ENCODE measurements around the gene CASS4.

CASS4 gene

GRCh38 chr20:56430461-56430860 is 18.4 kb downstream of the CASS4 start:
- Mint-ChIP-seq H3K27me3 (no peaks in the 10 kb centered on the region), H3K4me3 (peak overlapping the region; percentile 51 to 85), H3K9me3 (peaks cover 0 to 1% of the 10 kb centered on the region in 2 donors), H3K4me1 (ENCODE audit: low read depth in 2 of 2) (peaks cover 36% of the 10 kb centered on the region in 2 donors), H3K36me3 (ENCODE audit: insufficient read depth) (peaks cover 2% of the 10 kb centered on the region), H3K27ac (peak overlapping the region in 1 of 2 donors; percentile 86)
- ATAC-seq (replicated peaks), result no peak
- DNase-seq, result no peak

GRCh38 chr20:56430957-56431356 is 18.9 kb downstream of the CASS4 start:
- ATAC-seq (replicated peaks), result no peak
- H3K4me1 Mint-ChIP-seq (ENCODE audit: low read depth in 2 of 2), result peaks cover 36% of the 10 kb centered on the region in 2 donors
- no peak overlapping the region for H3K4me3 Mint-ChIP-seq
- H3K27ac Mint-ChIP-seq, result no peak overlapping the region
- no peaks in the 10 kb centered on the region for H3K27me3 Mint-ChIP-seq
- no peak for DNase-seq
- H3K9me3 Mint-ChIP-seq, result peaks cover 0 to 1% of the 10 kb centered on the region in 2 donors
- H3K36me3 Mint-ChIP-seq (ENCODE audit: insufficient read depth), result peaks cover 2% of the 10 kb centered on the region

- H3K4me3 Mint-ChIP-seq, result no peak overlapping the region
- peaks cover 2% of the 10 kb centered on the region for H3K36me3 Mint-ChIP-seq (ENCODE audit: insufficient read depth)
- DNase-seq (no peak), ATAC-seq (replicated peaks) (no peak)
- no peak overlapping the region for H3K27ac Mint-ChIP-seq
- H3K9me3 Mint-ChIP-seq, result peaks cover 0 to 1% of the 10 kb centered on the region in 2 donors
- peaks cover 36% of the 10 kb centered on the region in 2 donors for H3K4me1 Mint-ChIP-seq (ENCODE audit: low read depth in 2 of 2)
- no peaks in the 10 kb centered on the region for H3K27me3 Mint-ChIP-seq
These were observed 19.4 kb downstream of the CASS4 start for GRCh38 chr20:56431471-56431870.

GRCh38 chr20:56433221-56433879 is 21.3 kb downstream of the CASS4 start:
- DNase-seq, result no peak
- peaks cover 13% of the 10 kb centered on the region for H3K36me3 Mint-ChIP-seq (ENCODE audit: insufficient read depth)
- H3K27ac Mint-ChIP-seq, result peak overlapping the region; percentile 72 to 82
- ATAC-seq (replicated peaks), result peak; percentile 14
- H3K4me1 Mint-ChIP-seq (ENCODE audit: low read depth in 2 of 2), result peaks cover 38 to 39% of the 10 kb centered on the region in 2 donors
- no peaks in the 10 kb centered on the region for H3K27me3 Mint-ChIP-seq
- H3K4me3 Mint-ChIP-seq, result peak overlapping the region; percentile 5 to 49
- peaks cover 0 to 1% of the 10 kb centered on the region in 2 donors for H3K9me3 Mint-ChIP-seq

- H3K36me3 Mint-ChIP-seq (ENCODE audit: insufficient read depth), result peaks cover 13% of the 10 kb centered on the region
These were observed 21.8 kb downstream of the CASS4 start for GRCh38 chr20:56433880-56434255.

GRCh38 chr20:56437196-56437960 is 25.3 kb downstream of the CASS4 start:
- peaks cover 13% of the 10 kb centered on the region for H3K36me3 Mint-ChIP-seq (ENCODE audit: insufficient read depth)

More at GRCh38 chr20:56433880-56434255, 21.8 kb downstream of the CASS4 start:
- DNase-seq (no peak), ATAC-seq (replicated peaks) (peak; percentile 79)
- Mint-ChIP-seq H3K4me1 (ENCODE audit: low read depth in 2 of 2) (peaks cover 36 to 44% of the 10 kb centered on the region in 2 donors), H3K27me3 (no peaks in the 10 kb centered on the region), H3K27ac (peak overlapping the region; percentile 72 to 82), H3K4me3 (peak overlapping the region; percentile 5 to 49), H3K9me3 (peaks cover 0 to 1% of the 10 kb centered on the region in 2 donors)

GRCh38 chr20:56438284-56438683 is 26.2 kb downstream of the CASS4 start:
- Mint-ChIP-seq H3K4me3 (peak overlapping the region in 1 of 2 donors; percentile 31), H3K36me3 (ENCODE audit: insufficient read depth) (peaks cover 19% of the 10 kb centered on the region), H3K4me1 (ENCODE audit: low read depth in 2 of 2) (peaks cover 45 to 51% of the 10 kb centered on the region in 2 donors), H3K27me3 (no peaks in the 10 kb centered on the region), H3K9me3 (no peaks in the 10 kb centered on the region), H3K27ac (peak overlapping the region; percentile 81 to 85)
- no peak for DNase-seq
- no peak for ATAC-seq (replicated peaks)

More at GRCh38 chr20:56437196-56437960, 25.3 kb downstream of the CASS4 start:
- Mint-ChIP-seq H3K9me3 (no peaks in the 10 kb centered on the region), H3K4me1 (ENCODE audit: low read depth in 2 of 2) (peaks cover 43 to 51% of the 10 kb centered on the region in 2 donors), H3K27ac (peak overlapping the region; percentile 81 to 85), H3K4me3 (peak overlapping the region; percentile 14 to 31), H3K27me3 (no peaks in the 10 kb centered on the region)
- no peak for DNase-seq
- ATAC-seq (replicated peaks), result no peak

GRCh38 chr20:56439771-56440291 is 27.8 kb downstream of the CASS4 start:
- Mint-ChIP-seq H3K27me3 (no peaks in the 10 kb centered on the region), H3K4me1 (ENCODE audit: low read depth in 2 of 2) (peaks cover 40 to 41% of the 10 kb centered on the region in 2 donors), H3K4me3 (peak overlapping the region; percentile 54 to 64), H3K9me3 (no peaks in the 10 kb centered on the region), H3K36me3 (ENCODE audit: insufficient read depth) (peaks cover 19% of the 10 kb centered on the region), H3K27ac (peak overlapping the region; percentile 81 to 85)
- DNase-seq, result no peak
- peak; percentile 23 for ATAC-seq (replicated peaks)

- H3K27me3 Mint-ChIP-seq, result no peaks in the 10 kb centered on the region
- H3K4me3 Mint-ChIP-seq, result peak overlapping the region; percentile 54 to 64
- ATAC-seq (replicated peaks), result peak; percentile 80
- H3K9me3 Mint-ChIP-seq, result no peaks in the 10 kb centered on the region
- peaks cover 40 to 42% of the 10 kb centered on the region in 2 donors for H3K4me1 Mint-ChIP-seq (ENCODE audit: low read depth in 2 of 2)
- peak overlapping the region; percentile 81 to 85 for H3K27ac Mint-ChIP-seq
- peak; percentile 41 to 47 (median 45) for DNase-seq
- peaks cover 19% of the 10 kb centered on the region for H3K36me3 Mint-ChIP-seq (ENCODE audit: insufficient read depth)
These were observed 28.4 kb downstream of the CASS4 start for GRCh38 chr20:56440346-56441007.

- H3K9me3 Mint-ChIP-seq, result no peaks in the 10 kb centered on the region
- H3K27me3 Mint-ChIP-seq, result no peaks in the 10 kb centered on the region
- no peak for DNase-seq
- H3K4me3 Mint-ChIP-seq, result peak overlapping the region in 1 of 2 donors; percentile 5
- no peak for ATAC-seq (replicated peaks)
- H3K4me1 Mint-ChIP-seq (ENCODE audit: low read depth in 2 of 2), result peaks cover 37 to 42% of the 10 kb centered on the region in 2 donors
- H3K27ac Mint-ChIP-seq, result peak overlapping the region; percentile 74 to 90
- H3K36me3 Mint-ChIP-seq (ENCODE audit: insufficient read depth), result peaks cover 11% of the 10 kb centered on the region
These were observed 30.6 kb downstream of the CASS4 start for GRCh38 chr20:56442389-56443365.

- H3K27ac Mint-ChIP-seq, result peak overlapping the region in 1 of 2 donors; percentile 6
- ATAC-seq (replicated peaks) (no peak), DNase-seq (no peak)
- H3K36me3 Mint-ChIP-seq (ENCODE audit: insufficient read depth), result peaks cover 11% of the 10 kb centered on the region
- H3K4me3 Mint-ChIP-seq, result peak overlapping the region in 1 of 2 donors; percentile 40
- H3K27me3 Mint-ChIP-seq, result no peaks in the 10 kb centered on the region
- H3K4me1 Mint-ChIP-seq (ENCODE audit: low read depth in 2 of 2), result peaks cover 29 to 34% of the 10 kb centered on the region in 2 donors
- H3K9me3 Mint-ChIP-seq, result no peaks in the 10 kb centered on the region
These were observed 31.8 kb downstream of the CASS4 start for GRCh38 chr20:56443654-56444540.

Data from effector memory CD8-positive, alpha-beta T cell (primary cell).